ENCODE data around the gene NOL4L. TPM values are rescaled to one million over a fixed set of nuclear protein-coding genes. Genes with fewer than 3 reads are reported as not detected.

Gene NOL4L
- polyA plus RNA-seq, 2 of the 4 experiments (the other 2 are of a cell fraction), result 9.5 to 11.8 TPM

GRCh38 chr20:32612351-32613191 lies 27.4 kb upstream of the NOL4L start:
- Histone ChIP-seq H3K27ac (no peak overlapping the region), H3K4me1 (no peaks in the 10 kb centered on the region), H3K4me3 (no peak overlapping the region), H3K4me2 (no peak overlapping the region), H3K9me3 (no peaks in the 10 kb centered on the region)
- TF ChIP-seq FOSL2 (IDR thresholded peaks at IDR 0.05), result no peak
- no peak for TF ChIP-seq FOSL2 (CRISPR knock-in tag; IDR thresholded peaks at IDR 0.05)
- no peak for TF ChIP-seq HOXB5 (CRISPR knock-in tag; IDR thresholded peaks at IDR 0.05)
- TF ChIP-seq HDAC2 (IDR thresholded peaks at IDR 0.05), result no peak
- no peak for TF ChIP-seq ELK1 (IDR thresholded peaks at IDR 0.05; ENCODE audit: low read depth, low read length)
- no peak for TF ChIP-seq JUNB (IDR thresholded peaks at IDR 0.05)
- no peak for TF ChIP-seq PBX3 (IDR thresholded peaks at IDR 0.05)
- no peak for TF ChIP-seq MAFK (IDR thresholded peaks at IDR 0.05; ENCODE audit: partially characterized antibody)
- ChIA-PET POLR2A (no interaction called here), CTCF (interaction anchor here (0.7 to 2.0 kb wide), 4 partner anchors 8 to 90 kb away, joined by 3 to 5 read pairs (median 4); no protein-coding TSS in a partner anchor)
- FAIRE-seq (no peak), ATAC-seq (no peak), DNase-seq (ENCODE audit: low read depth in 1 of 2, low spot score in 1 of 2) (no peak)
- 93% methylated on average over 2 of the region's 3 CpGs for WGBS (ENCODE audit: missing lambda C conversion rate)

GRCh38 chr20:32611868-32612267 lies 26.7 kb upstream of the NOL4L start:
- DNase-seq (ENCODE audit: low read depth in 1 of 2, low spot score in 1 of 2) (no peak), ATAC-seq (no peak), FAIRE-seq (no peak)
- Histone ChIP-seq H3K4me3 (no peak overlapping the region), H3K27ac (no peak overlapping the region), H3K4me2 (no peak overlapping the region), H3K9me3 (no peaks in the 10 kb centered on the region), H3K4me1 (no peaks in the 10 kb centered on the region)
- POLR2A ChIA-PET, result no interaction called here
- 64% methylated on average over 6 of the region's 6 CpGs for WGBS (ENCODE audit: missing lambda C conversion rate)
- no peak for TF ChIP-seq HOXB5 (CRISPR knock-in tag; IDR thresholded peaks at IDR 0.05)
- TF ChIP-seq CHD4 (IDR thresholded peaks at IDR 0.05; ENCODE audit: borderline replicate concordance), result no peak
- TF ChIP-seq ESRRA (IDR thresholded peaks at IDR 0.05; ENCODE audit: borderline replicate concordance, low read length), result no peak
- TF ChIP-seq FOSB (CRISPR knock-in tag; IDR thresholded peaks at IDR 0.05), result no peak
- no peak for TF ChIP-seq KDM5A (IDR thresholded peaks at IDR 0.05)
- TF ChIP-seq NPAS2 (CRISPR knock-in tag; IDR thresholded peaks at IDR 0.05; ENCODE audit: borderline replicate concordance), result no peak
- TF ChIP-seq JUNB (IDR thresholded peaks at IDR 0.05), result no peak
- TF ChIP-seq NR3C1 (IDR thresholded peaks at IDR 0.05), result no peak
- no peak for TF ChIP-seq PBX3 (IDR thresholded peaks at IDR 0.05)
- TF ChIP-seq BCL3 (IDR thresholded peaks at IDR 0.05), result no peak
- TF ChIP-seq EHMT2 (IDR thresholded peaks at IDR 0.05; ENCODE audit: low read depth), result no peak
- no peak for TF ChIP-seq POLR2AphosphoS2 (conservative IDR thresholded peaks at IDR 0.05; ENCODE audit: low read length)
- TF ChIP-seq USF2 (IDR thresholded peaks at IDR 0.05), result no peak
- no peak for TF ChIP-seq TP53 (CRISPR knock-in tag; IDR thresholded peaks at IDR 0.05)
- no peak for TF ChIP-seq HMGXB4 (CRISPR knock-in tag; IDR thresholded peaks at IDR 0.05; ENCODE audit: borderline replicate concordance)
- no peak for TF ChIP-seq RARB (CRISPR knock-in tag; IDR thresholded peaks at IDR 0.05)
- CTCF ChIA-PET, result interaction anchor here (1.3 to 2.0 kb wide), 2 partner anchors 15 to 90 kb away, joined by 3 to 5 read pairs; no protein-coding TSS in a partner anchor
